GM19372 (cell line): Measurements from ENCODE around the gene C3orf62.
"Not testable (repeated sequence)": the region's sequence is repeated elsewhere in the genome, so short reads cannot be mapped to it uniquely, and the experiment has no call there.

ENCODE experiments used
- ATAC-seq: cut with Tn5 transposase; IDR thresholded peaks from one replicate; pipeline ENCODE4 v1.9.1; 2021; ENCODE audit warnings: mild to moderate bottlenecking, low read depth, moderate library complexity; ENCODE audit not compliant: unreplicated experiment

The C3orf62 gene

DNA sequence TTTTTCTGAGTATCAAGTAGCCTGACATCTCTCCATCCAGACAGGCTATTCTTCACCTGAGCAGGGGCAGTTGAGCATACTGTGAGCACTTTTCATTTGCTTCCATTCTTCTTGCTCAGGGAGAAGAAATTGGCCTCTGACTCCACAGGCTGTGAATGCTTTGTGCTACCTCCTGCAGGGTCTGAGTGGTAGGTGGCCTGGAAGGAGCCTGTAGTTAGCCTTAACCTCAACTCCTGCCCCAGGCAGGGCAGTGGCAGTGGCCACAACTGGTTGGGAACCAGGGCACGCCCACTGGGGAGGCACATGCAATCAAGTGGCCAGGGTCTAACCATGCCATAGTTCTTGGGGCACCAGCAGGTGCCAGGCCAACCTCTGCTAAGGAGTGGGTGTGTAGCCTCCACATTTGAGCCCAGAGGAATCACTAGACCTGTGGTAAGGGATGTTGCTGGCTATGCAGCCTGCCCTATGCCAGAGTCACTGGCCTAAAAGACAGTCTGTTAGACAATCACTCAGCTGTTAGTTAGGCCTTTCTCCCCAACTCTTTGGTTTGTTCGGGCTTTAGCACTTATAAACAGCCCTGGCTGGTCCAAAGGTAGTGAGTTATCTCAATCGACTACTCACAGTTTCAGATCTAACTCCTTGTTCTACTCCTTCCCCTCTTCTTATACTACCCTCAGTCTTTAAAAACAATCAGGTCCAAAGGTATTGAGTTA is 7.4 kb downstream of the C3orf62 start:
- no peak for ATAC-seq

DNA sequence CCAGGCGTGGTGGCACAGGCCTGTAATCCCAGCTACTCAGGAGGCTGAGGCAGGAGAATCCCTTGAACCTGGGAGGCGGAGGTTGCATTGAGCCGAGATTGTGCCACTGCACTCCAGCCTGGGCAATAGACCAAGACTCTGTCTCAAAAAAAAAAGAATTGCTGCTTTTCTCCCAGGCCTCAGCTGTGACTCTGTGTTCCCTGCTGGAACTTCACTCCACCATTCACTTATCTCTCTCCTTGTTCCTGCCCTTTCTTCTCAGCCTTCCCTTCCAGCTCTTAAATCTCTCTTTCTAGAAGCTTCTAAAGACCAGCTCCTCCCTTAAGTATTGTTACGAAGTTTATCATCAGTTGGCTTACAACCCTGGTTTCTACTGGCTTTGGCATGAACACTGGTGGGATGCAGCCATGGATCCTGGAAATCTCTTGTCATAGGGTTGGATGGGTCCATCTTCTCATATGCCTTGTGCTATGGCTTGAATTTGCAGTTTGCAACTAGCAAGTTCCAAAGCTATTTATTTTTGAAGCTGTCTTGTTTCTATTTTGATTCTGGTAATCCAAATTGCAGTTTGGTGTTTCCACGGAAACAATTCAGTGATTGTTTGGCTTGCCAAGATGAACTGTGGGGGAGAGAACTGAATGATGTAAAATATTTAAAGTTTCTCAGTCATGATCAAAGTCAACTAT is 10.5 kb downstream of the C3orf62 start:
- no peak for ATAC-seq

DNA sequence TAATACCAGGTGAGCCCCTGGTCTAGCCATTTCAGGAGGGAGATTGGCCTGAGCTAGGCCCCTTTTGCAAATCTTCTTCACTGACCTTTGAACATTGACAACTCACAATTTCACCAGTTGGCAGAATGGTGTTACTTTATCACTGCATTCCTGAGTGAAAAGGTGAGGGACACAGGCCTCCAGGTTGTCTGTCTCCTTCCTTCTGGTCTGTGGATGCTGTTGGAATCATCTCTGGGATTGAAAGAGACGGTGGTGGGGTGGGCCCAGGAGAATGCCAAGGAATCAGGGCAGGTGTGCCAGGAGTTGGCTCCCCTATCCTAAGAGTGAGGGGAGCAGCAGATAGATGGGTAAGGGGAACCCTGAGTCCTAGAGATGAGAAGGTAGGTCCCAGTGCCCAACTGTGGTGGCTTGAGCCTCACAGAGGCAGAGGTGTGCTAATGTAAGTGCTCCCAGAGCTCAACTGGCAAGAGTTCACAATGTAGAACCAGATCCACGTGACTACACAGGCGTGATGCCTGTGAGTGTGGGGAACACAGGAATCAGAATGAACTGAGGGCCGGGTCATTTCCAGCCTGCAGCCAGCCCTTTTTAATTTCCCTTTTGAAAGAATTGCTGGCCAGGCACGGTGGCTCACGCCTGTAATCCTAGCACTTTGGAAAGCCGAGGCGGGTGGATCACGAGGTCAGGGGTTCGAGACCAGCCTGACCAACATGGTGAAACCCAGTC is 11.2 kb downstream of the C3orf62 start:
- no peak for ATAC-seq

GRCh38 chr3:49263159-49263889 is 13.7 kb downstream of the C3orf62 start:
- no peak for ATAC-seq

- no peak for ATAC-seq
Measured at GRCh38 chr3:49260806-49261324, 16.2 kb downstream of the C3orf62 start.

DNA sequence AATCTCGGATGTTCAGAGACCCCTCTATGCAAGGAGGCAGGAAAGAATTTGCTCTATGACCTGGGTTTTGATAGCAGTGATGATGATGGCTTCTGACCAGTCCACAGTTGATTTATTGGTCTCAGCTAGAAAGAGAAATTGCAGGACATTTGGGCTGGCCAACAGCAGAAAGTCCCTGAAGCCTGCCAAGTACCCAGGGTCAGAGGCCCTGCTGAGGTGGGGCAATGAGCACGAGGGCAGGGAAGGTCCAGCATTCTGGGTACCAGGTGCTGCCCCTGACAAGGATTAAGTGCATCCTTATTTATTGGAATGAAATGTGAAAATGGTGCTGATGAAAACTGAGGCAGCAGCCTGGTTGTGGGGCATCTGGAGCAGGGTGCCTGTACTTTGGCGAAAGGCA is 19.8 kb downstream of the C3orf62 start:
- no peak for ATAC-seq

DNA sequence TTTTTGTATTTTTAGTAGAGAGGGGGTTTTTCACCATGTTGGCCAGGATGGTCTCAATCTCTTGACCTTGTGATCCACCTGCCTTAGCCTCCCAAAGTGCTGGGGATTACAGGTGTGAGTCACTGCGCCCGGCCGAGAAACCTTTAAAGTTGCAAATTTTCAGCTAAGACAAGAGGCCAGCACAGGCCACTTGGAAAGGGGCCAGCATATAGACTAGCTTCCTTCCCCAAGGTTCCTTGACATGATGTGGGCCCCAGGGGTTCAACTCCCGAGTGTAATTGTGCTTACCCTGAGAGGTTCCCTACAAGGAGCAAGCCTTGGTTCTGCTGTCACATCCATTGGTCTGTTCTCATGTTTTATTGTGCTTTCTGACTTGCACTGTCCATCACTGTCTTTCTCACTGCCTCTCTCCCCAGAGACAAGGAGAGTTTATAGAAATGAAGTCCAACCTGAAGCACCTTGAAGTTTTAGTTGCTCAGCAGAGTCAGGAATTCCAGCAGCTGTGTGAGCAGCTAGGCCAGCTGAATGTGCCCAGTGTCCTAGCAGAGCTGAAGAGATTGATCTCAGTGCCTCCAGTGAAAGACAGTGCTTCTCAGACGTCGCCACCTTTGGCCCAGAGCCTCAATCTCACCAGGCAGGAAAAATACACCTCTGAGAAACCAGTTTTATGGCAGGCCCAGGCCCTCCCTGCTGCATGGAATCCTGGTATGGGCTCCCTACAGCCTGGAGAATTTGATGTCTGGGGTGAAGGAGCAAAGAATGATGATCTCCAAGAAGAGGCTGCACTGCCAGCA is 21.1 kb downstream of the C3orf62 start:
- no peak for ATAC-seq

DNA sequence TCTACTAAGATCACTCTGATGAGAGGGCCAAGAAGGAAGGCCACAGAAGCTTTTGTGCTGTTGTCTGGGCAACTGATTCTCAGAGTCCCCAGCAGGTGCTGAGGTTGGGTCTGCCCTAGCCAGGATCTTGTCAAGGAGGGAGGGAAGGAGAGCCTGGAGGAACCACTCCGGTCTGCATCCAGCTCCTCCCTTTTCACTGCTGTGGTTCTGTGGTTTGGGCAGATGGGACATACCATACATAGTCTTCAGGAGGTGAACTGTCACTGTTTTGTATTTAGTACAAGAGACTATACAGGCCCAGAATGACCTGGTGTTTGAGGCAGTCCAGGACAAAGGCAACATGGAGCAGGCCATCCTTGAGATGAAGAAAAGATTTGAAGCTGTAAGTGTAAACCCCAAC is 21.9 kb downstream of the C3orf62 start:
- no peak for ATAC-seq

- ATAC-seq: no peak
Measured at GRCh38 chr3:49253512-49253911, 23.5 kb downstream of the C3orf62 start.

GRCh38 chr3:49248840-49249227 is 28.2 kb downstream of the C3orf62 start:
- no peak for ATAC-seq

DNA sequence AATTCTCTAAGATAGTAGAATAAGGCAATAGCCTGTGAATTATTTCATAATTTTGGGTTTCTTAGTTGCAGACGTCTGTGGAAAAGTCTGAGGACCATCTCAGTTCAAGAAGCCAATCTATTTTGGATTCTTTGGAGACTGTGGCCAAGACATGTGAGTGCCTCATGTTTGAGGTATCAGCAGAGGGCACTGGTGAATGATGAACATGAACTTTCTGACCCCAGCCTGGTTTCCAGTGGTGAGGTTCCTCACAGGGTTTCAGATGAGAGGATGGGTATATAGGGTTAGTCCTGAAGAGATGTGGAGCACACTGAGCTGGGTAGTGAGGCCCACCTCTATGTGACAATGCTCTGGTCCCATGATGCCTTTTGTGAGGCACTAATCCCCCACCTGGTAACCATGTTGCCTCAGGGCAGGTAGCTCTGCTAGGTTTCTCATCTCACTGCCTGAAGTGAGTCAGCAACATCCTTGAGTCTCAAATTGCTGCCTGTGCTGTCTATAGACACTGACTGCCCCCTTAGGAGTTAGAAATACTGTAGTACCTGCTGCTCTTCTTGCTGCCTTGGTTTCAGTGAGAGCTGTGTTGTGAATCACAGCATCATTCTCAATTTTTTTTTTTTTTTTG is 32.3 kb downstream of the C3orf62 start:
- no peak for ATAC-seq

DNA sequence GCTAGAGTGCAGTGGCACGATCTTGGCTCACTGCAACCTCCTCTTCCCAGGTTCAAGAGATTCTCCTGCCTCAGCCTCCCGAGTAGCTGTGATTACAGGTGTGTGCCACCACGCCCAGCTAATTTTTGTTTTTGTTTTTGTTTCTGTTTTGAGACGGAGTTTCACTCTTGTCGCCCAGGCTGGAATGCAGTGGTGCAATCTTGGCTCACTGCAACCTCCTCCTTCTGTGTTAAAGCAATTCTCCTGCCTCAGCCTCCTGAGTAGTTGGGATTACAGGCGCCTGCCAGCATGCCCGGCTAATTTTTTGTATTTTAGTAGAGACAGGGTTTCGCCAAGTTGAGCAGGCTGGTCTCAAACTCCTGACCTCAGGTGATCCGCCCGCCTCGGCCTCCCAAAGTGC is 36.9 kb downstream of the C3orf62 start:
- ATAC-seq: not testable (repeated sequence)

- ATAC-seq: no peak
Measured at GRCh38 chr3:49238274-49239127, 38.5 kb downstream of the C3orf62 start.

DNA sequence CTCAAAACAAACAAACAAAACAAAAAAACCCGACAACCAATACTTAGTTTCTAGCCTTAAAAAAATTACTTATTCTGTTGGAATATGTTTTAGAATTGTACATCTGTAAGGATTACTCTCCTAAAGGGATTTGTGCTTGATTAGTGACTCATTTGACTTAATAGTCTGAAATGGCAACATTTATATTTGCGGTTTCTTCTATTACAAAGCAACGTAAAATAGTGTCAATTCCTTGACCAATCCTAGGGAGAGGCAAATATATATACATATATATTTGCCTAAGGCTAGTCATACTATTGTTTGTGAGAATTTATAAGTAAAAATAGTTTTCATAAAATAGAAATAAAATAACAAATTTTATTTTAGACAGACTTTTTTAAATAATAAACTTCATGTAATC is 39.7 kb downstream of the C3orf62 start:
- no peak for ATAC-seq

DNA sequence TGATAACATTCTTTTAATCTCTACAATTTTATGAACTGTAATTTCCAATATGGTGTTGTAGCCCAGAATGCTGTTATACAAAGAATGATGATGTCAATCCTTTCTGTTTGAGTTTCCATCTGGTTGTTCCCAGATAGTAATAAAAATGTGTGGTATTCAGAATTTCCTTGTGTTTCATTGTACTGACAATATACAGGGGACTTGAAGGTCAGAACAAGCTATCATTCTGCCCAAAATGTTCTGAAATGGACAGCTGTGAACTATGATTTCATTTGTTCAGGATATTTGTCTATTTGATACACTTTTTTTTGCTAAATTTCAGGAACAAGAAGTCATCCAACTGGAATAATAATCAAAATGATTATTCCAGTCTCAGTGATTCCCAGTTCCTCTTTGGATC is 40.8 kb downstream of the C3orf62 start:
- ATAC-seq: no peak

DNA sequence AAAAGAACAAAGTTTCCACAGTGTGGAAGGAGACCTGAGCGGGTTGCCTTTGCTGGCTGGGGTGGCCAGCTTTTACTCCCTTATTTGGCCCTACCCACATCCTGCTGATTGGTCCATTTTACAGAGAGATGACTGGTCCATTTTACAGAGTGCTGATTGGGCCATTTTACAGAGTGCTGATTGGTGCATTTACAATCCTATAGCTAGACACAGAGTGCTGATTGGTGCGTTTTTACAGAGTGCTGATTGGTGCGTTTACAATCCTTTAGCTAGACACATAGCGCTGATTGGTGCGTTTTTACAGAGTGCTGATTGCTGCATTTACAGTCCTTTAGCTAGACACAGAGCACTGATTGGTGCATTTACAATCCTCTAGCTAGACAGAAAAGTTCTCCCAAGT is 48.2 kb downstream of the C3orf62 start:
- not testable (repeated sequence) for ATAC-seq

GRCh38 chr3:49222002-49222401 is 55.0 kb downstream of the C3orf62 start:
- no peak for ATAC-seq

DNA sequence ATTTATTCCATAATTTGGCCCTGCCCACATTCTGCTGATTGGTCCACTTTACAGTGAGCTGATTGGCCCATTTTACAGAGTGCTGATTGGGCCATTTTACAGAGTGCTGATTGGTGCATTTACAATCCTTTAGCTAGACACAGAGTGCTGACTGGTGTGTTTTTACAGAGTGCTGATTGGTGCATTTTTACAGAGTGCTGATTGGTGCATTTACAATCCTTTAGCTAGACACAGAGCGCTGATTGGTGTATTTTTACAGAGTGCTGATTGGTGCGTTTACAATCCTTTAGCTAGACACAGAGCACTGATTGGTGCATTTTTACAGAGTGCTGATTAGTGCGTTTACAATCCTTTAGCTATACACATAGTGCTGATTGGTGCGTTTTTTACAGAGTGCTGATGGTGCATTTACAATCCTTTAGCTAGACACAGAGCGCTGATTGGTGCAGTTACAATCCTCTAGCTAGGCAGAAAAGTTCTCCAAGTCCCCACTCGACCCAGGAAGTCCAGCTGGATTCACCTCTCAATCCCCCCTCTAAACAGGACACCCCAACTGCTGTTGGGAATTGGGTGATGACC is 56.0 kb downstream of the C3orf62 start:
- not testable (repeated sequence) for ATAC-seq
